22Rv1 (cell line): Measurements from ENCODE around the gene MRO.
A peak's percentile ranks its signal among the peaks of the same experiment; 100 is the strongest.
"Not testable (repeated sequence)": the region's sequence is repeated elsewhere in the genome, so short reads cannot be mapped to it uniquely, and the experiment has no call there.

Experiments
- H3K27ac ChIP-seq: fragments of 450-650 bp; 2 replicates; pipeline ENCODE4 v1.5.1; 2017
- ZFX ChIP-seq: fragments of 450-650 bp; IDR thresholded peaks from 2 replicates; pipeline ENCODE4 v1.6.1; 2017; ENCODE audit warnings: antibody characterized with exemption, borderline replicate concordance
- TF ChIP-seq, protein P1 (sequence below): fragments of 450-650 bp; IDR thresholded peaks from 2 replicates; pipeline ENCODE4 v1.5.1; 2017; ENCODE audit warnings: mild to moderate bottlenecking

Gene MRO

GRCh38 chr18:50848061-50848551, 28.3 kb upstream of the MRO start:
- no peak overlapping the region for H3K27ac ChIP-seq
- no peak for TF ChIP-seq ZFX

DNA sequence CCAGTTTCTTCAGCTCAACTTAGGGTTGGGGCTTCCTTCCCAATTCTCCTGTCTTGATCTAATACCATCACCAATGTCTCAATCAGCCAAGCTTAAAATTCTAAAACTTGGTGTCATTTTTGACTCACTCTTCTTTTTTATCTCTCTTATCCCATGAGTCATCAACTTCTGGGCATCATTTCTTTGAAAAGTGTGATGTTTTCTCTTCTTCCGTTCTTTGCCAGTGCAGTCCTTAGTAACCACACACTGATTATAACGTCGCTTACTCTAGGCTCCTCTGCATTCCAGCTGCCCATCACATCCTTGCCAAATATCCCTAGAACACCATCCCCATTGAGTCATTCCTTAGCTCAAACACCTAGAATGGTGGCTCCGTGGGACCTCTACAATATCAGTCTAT, 27.4 kb upstream of the MRO start:
- H3K27ac ChIP-seq, result no peak overlapping the region
- TF ChIP-seq, protein P1, sequence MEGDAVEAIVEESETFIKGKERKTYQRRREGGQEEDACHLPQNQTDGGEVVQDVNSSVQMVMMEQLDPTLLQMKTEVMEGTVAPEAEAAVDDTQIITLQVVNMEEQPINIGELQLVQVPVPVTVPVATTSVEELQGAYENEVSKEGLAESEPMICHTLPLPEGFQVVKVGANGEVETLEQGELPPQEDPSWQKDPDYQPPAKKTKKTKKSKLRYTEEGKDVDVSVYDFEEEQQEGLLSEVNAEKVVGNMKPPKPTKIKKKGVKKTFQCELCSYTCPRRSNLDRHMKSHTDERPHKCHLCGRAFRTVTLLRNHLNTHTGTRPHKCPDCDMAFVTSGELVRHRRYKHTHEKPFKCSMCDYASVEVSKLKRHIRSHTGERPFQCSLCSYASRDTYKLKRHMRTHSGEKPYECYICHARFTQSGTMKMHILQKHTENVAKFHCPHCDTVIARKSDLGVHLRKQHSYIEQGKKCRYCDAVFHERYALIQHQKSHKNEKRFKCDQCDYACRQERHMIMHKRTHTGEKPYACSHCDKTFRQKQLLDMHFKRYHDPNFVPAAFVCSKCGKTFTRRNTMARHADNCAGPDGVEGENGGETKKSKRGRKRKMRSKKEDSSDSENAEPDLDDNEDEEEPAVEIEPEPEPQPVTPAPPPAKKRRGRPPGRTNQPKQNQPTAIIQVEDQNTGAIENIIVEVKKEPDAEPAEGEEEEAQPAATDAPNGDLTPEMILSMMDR, result no peak

DNA sequence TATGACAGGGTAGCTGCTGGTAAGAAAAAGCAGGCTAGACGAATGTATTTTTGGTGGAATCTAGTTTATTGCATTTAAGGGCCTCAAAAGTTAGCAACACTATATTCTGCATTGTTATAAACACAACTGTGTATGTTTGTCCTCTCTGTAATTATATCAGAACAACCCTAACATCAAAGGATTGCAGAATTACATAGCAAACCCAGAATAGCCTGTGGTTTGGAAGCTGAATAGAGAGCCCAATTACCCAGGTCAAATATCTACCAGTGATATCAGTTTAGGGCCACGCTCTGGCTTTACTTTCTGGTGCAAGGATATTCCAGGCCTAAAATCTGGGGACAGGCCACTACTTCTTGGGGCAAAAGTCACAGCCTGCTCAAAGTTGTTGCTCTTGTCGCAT, 25.1 kb upstream of the MRO start:
- TF ChIP-seq, protein P1, result no peak
- no peak for TF ChIP-seq ZFX
- H3K27ac ChIP-seq, result no peak overlapping the region

- no peak for TF ChIP-seq ZFX
- TF ChIP-seq, protein P1, result no peak
- H3K27ac ChIP-seq, result no peak overlapping the region
Observed at GRCh38 chr18:50844554-50844953, 24.7 kb upstream of the MRO start.

- H3K27ac ChIP-seq, result no peak overlapping the region
Observed at GRCh38 chr18:50842846-50843245, 23.0 kb upstream of the MRO start.

GRCh38 chr18:50839996-50840395, 20.2 kb upstream of the MRO start:
- TF ChIP-seq, protein P1, result no peak
- no peak overlapping the region for H3K27ac ChIP-seq

More at GRCh38 chr18:50842846-50843245, 23.0 kb upstream of the MRO start:
- TF ChIP-seq ZFX, result no peak
- TF ChIP-seq, protein P1, result no peak

DNA sequence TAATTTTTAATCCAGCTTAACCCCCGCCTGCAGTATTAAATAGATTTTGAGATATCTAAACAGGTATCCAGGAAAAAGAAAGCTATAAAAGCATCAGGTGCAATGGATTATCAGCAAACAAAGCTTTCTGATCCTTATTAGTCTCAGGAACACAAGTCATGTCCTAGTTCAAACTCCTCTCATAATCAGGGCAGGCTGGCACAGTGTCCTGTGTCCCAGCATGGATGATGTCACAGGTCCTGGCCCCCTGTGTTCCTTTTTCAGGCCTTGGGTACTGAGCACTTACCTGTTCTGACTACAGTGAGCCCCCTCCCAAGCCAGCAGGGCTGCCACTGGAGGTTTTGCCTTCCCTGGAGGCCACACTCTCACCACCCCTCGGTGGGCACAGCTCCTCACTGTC, 19.5 kb upstream of the MRO start:
- H3K27ac ChIP-seq, result 0 out of 2 replicates have a peak overlapping the region, but pooled peaks have one; percentile 27
- TF ChIP-seq, protein P1, result no peak
- no peak for TF ChIP-seq ZFX

GRCh38 chr18:50836521-50836957, 16.7 kb upstream of the MRO start:
- TF ChIP-seq ZFX, result no peak
- TF ChIP-seq, protein P1, result no peak
- H3K27ac ChIP-seq, result no peak overlapping the region

DNA sequence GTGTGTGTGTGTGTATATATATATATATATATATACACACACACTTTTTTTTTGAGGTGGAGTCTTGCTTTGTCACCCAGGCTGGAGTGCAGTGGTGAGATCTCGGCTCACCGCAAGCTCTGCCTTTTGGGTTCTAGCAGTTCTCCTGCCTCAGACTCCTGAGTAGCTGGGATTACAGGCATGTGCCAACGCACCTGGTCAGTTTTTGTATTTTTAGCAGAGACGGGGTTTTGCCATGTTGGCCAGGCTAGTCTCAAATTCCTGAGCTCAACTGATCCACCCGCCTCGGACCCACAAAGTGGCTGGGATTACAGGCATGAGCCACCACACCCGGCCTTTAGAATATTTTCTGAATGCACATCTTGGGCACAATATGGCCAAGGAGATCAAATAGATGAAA, 13.7 kb upstream of the MRO start:
- H3K27ac ChIP-seq, result not testable (repeated sequence)
